WTC11 (cell line): ENCODE measurements around the gene FGD6.

Experiments used
- JAZF1 ChIP-seq: fragments of 250-450 bp; sonication (Bioruptor Pico); IDR thresholded peaks from 2 replicates; pipeline ENCODE4 v1.9.0; 2021; ENCODE audit warnings: moderate library complexity, mild to moderate bottlenecking, inconsistent platforms
- JUN ChIP-seq: sonication (generic); formaldehyde crosslinking; IDR thresholded peaks from 2 replicates; pipeline ENCODE4 v1.8.0; 2023; ENCODE audit warnings: mild to moderate bottlenecking, missing genetic modification reagents
- OVOL2 ChIP-seq: fragments of 250-450 bp; sonication (Bioruptor Pico); IDR thresholded peaks from 2 replicates; pipeline ENCODE4 v1.9.0; 2021; ENCODE audit warnings: mild to moderate bottlenecking, borderline replicate concordance
- SMAD4 ChIP-seq: sonication (generic); formaldehyde crosslinking; IDR thresholded peaks from 2 replicates; pipeline ENCODE4 v1.8.0; 2022; ENCODE audit warnings: mild to moderate bottlenecking, missing genetic modification reagents

GRCh38 chr12:95185072-95185471 is 32.2 kb downstream of the FGD6 start:
- no peak for TF ChIP-seq SMAD4
- TF ChIP-seq OVOL2 (CRISPR knock-in tag): no peak
- TF ChIP-seq JUN: no peak
- no peak for TF ChIP-seq JAZF1 (CRISPR knock-in tag)
